Neuronal stem cell (in vitro differentiated cells): ENCODE measurements around the gene UPP1. TPM values are rescaled to one million over a fixed set of nuclear protein-coding genes. Genes with fewer than 3 reads are reported as not detected.
A peak's percentile ranks its signal among the peaks of the same experiment; 100 is the strongest.

Experiments
- DNase-seq: peaks from one replicate; pipeline ENCODE4 v3.0.0-alpha.2; 2013; ENCODE audit warnings: low spot score
- H2AFZ ChIP-seq: one replicate; pipeline ENCODE4 v1.6.1; 2013; ENCODE audit warnings: mild to moderate bottlenecking, low read length, inconsistent platforms
- H2AK5ac ChIP-seq: 2 replicates; pipeline ENCODE4 v1.6.1; 2013; ENCODE audit warnings: low read depth, mild to moderate bottlenecking, inconsistent platforms, low read length, moderate library complexity, mixed read lengths
- H2BK120ac ChIP-seq: 2 replicates; pipeline ENCODE4 v1.6.1; 2013; ENCODE audit warnings: low read depth, mild to moderate bottlenecking, inconsistent platforms, low read length, moderate library complexity, mixed read lengths
- H2BK12ac ChIP-seq: one replicate; pipeline ENCODE4 v1.6.1; 2013; ENCODE audit warnings: low read length, inconsistent platforms
- H2BK15ac ChIP-seq: 2 replicates; pipeline ENCODE4 v1.6.1; 2013; ENCODE audit warnings: mild to moderate bottlenecking, low read length, inconsistent platforms, mixed read lengths
- H2BK5ac ChIP-seq: one replicate; pipeline ENCODE4 v1.6.1; 2013; ENCODE audit warnings: inconsistent platforms, mild to moderate bottlenecking, low read length, moderate library complexity
- H3K14ac ChIP-seq: one replicate; pipeline ENCODE4 v1.6.1; 2013; ENCODE audit warnings: low read length, inconsistent platforms
- H3K18ac ChIP-seq: 2 replicates; pipeline ENCODE4 v1.6.1; 2013; ENCODE audit warnings: low read length, inconsistent platforms
- H3K23ac ChIP-seq: 2 replicates; pipeline ENCODE4 v1.6.1; 2013; ENCODE audit warnings: low read depth, mild to moderate bottlenecking, mixed read lengths, low read length, inconsistent platforms; ENCODE audit not compliant: poor library complexity
- H3K27ac ChIP-seq: replicated peaks from 3 replicates; pipeline ENCODE4 v1.5.1; 2013; ENCODE audit warnings: low read length, inconsistent platforms
- H3K27me3 ChIP-seq, 3 experiments: 2 replicates each; pipeline ENCODE4 v1.6.1; 2013; ENCODE audit warnings: low read length in 3 of 3, mild to moderate bottlenecking in 2 of 3, inconsistent platforms in 1 of 3, low read depth in 1 of 3, mixed read lengths in 1 of 3, moderate library complexity in 1 of 3; ENCODE audit not compliant: control insufficient read depth in 3 of 3, insufficient read depth in 3 of 3
- H3K36me3 ChIP-seq, 2 donors: replicated peaks in 1 of 2; 2 replicates each; pipeline ENCODE4 v1.6.1; 2013; ENCODE audit warnings: low read length in 2 of 2; ENCODE audit not compliant: control insufficient read depth in 2 of 2, insufficient read depth in 2 of 2
- H3K4ac ChIP-seq: 2 replicates; pipeline ENCODE4 v1.6.1; 2013; ENCODE audit warnings: inconsistent platforms, mild to moderate bottlenecking, low read length, moderate library complexity
- H3K4me1 ChIP-seq, 2 donors: 1 replicate in 1 of 2; 2 replicates in 1 of 2; pipeline ENCODE4 v1.6.1; 2013; ENCODE audit warnings: low read length in 2 of 2, low read depth in 1 of 2; ENCODE audit not compliant: control insufficient read depth in 2 of 2, insufficient read depth in 1 of 2
- H3K4me2 ChIP-seq: one replicate; pipeline ENCODE4 v1.6.1; 2013; ENCODE audit warnings: mild to moderate bottlenecking, low read length, inconsistent platforms; ENCODE audit not compliant: insufficient read depth, poor library complexity, severe bottlenecking
- H3K4me3 ChIP-seq, 2 donors: 2 replicates each; pipeline ENCODE4 v1.5.1; 2013; ENCODE audit warnings: low read length in 2 of 2, mild to moderate bottlenecking in 2 of 2, inconsistent platforms in 1 of 2, moderate library complexity in 1 of 2
- H3K79me1 ChIP-seq: one replicate; pipeline ENCODE4 v1.6.1; 2013; ENCODE audit warnings: low read depth, mild to moderate bottlenecking, inconsistent platforms, low read length, moderate library complexity
- H3K9ac ChIP-seq: one replicate; pipeline ENCODE4 v1.6.1; 2013; ENCODE audit warnings: mild to moderate bottlenecking, low read depth, low read length, inconsistent platforms; ENCODE audit not compliant: poor library complexity
- H3K9me3 ChIP-seq, 2 donors: replicated peaks in 1 of 2; 2 replicates each; pipeline versions ENCODE3 to v1.6.1; 2013; ENCODE audit warnings: low read length in 2 of 2, mild to moderate bottlenecking in 2 of 2, inconsistent platforms in 1 of 2, low read depth in 1 of 2, mixed read lengths in 1 of 2, moderate library complexity in 1 of 2; ENCODE audit not compliant: control insufficient read depth in 2 of 2, insufficient read depth in 1 of 2
- H4K8ac ChIP-seq: one replicate; pipeline ENCODE4 v1.6.1; 2013; ENCODE audit warnings: low read depth, mild to moderate bottlenecking, inconsistent platforms, low read length, moderate library complexity
- H4K91ac ChIP-seq: one replicate; pipeline ENCODE4 v1.6.1; 2013; ENCODE audit warnings: low read length, low read depth, mild to moderate bottlenecking, inconsistent platforms; ENCODE audit not compliant: poor library complexity
- WGBS, 2 donors: extraction: QIAGEN DNeasy Blood & Tissue Kit; methylation state at CpG; one replicate each; pipeline ENCODE4 v1.1.7; 2013; ENCODE audit warnings: missing lambda C conversion rate in 2 of 2, mixed read lengths in 1 of 2; ENCODE audit not compliant: insufficient read length in 2 of 2, insufficient replicate concordance in 1 of 2; ENCODE audit errors: extremely low coverage in 2 of 2; 5-methylcytosine and 5-hydroxymethylcytosine counted together
- polyA plus RNA-seq, 2 experiments: library from polyadenylated mRNA; stranded (reverse); fragments of 200-250 nt; gene quantifications; one replicate each; pipeline ENCODE4 v1.2.3, GENCODE V29; 2013

Gene UPP1
- 25.1 TPM for polyA plus RNA-seq (2013, experiment 1 of 2)
- polyA plus RNA-seq (2013, experiment 2 of 2), result 23.8 TPM

DNA sequence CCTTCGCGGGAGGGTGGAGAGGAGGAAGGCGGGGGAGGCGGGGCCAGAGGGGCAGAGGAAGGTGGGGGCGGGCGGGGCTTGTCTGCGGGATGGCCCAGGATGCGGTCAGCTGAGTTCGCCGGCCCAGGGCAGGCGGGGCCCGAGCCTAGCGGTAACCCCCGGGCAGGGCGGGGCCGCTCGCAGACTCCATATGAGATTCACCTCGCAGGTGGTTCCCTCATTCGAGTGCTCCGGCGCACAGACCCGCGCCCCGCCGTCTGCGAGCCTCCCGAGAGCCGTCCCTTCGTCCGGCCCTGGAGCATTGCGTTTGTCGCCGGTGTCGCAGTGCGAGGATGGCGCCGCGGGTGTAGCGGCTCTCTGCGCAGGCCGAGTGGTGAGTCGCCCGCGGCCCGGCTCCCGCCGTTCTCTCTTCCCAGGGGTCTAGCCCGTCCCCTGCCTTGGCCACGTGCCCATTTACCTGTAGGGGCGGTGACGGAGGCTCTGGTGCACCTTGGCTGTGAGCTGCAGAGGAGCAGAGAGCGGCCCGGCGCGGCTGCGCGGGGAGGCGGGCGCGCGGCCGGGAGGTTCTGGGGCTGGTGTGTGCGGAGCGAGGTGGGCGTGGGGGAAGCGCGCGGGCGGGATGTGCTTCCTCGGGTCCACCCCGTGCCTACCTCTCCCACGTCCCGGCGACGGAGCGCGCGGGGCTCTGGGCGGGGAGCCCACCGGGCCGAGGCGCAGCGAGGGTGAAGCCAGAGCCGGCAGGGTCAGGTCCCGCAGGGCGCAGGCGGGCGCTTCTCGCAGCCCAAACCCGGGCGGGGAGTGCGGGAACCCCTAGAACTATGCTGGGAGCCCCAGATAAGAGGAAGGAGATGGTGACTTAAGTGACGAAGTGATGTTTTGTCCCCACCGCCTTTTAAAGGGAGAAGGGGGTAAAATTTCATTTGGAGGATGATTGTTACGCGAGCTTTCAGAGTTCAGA is at the start of gene UPP1:
TSS of gene UPP1 (plus strand) at position 220 of the 958 bp plus-strand sequence. CDS start 5,519 bp downstream, outside the sequence.
- Histone ChIP-seq H3K79me1 (no peaks in the 10 kb centered on the region), H3K18ac (peak within 1 kb of the TSS; percentile 99), H4K91ac (peak within 1 kb of the TSS; percentile 22), H3K4ac (no peak within 1 kb of the TSS), H3K36me3 (peaks cover 5 to 30% of the 10 kb centered on the region in 2 donors), H2BK15ac (peak within 1 kb of the TSS; percentile 63), H3K27ac (peak within 1 kb of the TSS; percentile 84), H3K4me2 (peak within 1 kb of the TSS; percentile 83), H2BK5ac (peak within 1 kb of the TSS; percentile 89), H3K4me1 (peaks cover 3 to 16% of the 10 kb centered on the region in 2 donors), H3K4me3 (peak within 1 kb of the TSS; percentile 89 to 92), H2AK5ac (peak within 1 kb of the TSS; percentile 77), H3K14ac (peak within 1 kb of the TSS; percentile 28), H3K9me3 (no peaks in the 10 kb centered on the region), H2AFZ (peak within 1 kb of the TSS; percentile 100), H2BK120ac (peak within 1 kb of the TSS; percentile 75), H4K8ac (no peak within 1 kb of the TSS), H3K23ac (peak within 1 kb of the TSS; percentile 100), H3K9ac (peak within 1 kb of the TSS; percentile 91), H2BK12ac (peak within 1 kb of the TSS; percentile 63), H3K27me3 (no peaks in the 10 kb centered on the region)
- no CpG with 5 or more reads among the region's 96 CpGs for WGBS, 2 donors
- peak; percentile 79 for DNase-seq

DNA sequence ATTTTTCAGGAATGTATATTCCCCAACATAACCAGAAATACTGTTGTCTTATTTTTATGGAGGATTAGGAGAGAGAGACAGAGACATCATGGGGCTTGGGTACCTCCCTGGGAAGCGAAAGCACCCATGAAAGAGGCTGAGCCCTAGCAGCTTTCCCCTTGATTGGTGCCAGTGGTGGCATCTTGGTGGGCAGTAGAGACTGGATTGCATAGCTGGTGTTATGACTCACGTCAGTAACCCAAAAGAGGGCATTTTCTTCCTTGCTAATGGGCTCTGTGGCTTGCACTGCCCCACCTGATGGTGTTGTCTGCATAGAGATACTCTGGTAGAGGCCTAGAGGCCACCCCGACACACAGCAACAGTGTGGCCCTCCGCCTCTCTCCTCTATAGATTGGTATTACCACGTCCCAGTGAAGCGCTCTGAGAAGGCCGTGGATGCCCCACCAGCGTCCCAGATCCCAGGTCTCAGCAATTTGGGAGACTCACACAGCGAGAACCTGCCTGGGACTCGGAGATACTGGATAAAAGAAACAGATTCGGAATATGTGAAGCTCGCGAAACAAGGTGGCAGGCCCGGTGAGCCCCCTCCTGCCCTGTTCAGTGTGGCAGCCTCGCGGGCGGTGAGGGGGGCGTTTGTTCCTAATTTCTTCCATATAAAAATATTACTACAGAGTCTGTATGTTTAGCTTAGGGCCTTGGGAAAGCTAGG is 48.0 kb upstream of the UPP1 start:
- no peak overlapping the region for H3K18ac ChIP-seq
- H4K8ac ChIP-seq, result peak overlapping the region; percentile 19
- no peak overlapping the region for H2BK15ac ChIP-seq
- no peak overlapping the region for H4K91ac ChIP-seq
- no peak overlapping the region for H3K4me2 ChIP-seq
- peak overlapping the region; percentile 68 for H2AFZ ChIP-seq
- H3K4me1 ChIP-seq, result peaks cover under 1 to 8% of the 10 kb centered on the region in 2 donors
- H3K9ac ChIP-seq, result no peak overlapping the region
- no peak overlapping the region for H3K14ac ChIP-seq
- H3K27me3 ChIP-seq, result peaks cover 2 to 28% (median 12%) of the 10 kb centered on the region in 3 experiments
- DNase-seq, result no peak
- peak overlapping the region; percentile 34 for H2AK5ac ChIP-seq
- WGBS, 2 donors, result no CpG with 5 or more reads among the region's 18 CpGs
- H2BK5ac ChIP-seq, result no peak overlapping the region
- no peak overlapping the region for H2BK12ac ChIP-seq
- no peak overlapping the region for H3K27ac ChIP-seq
- no peaks in the 10 kb centered on the region for H3K36me3 ChIP-seq
- no peak overlapping the region for H2BK120ac ChIP-seq
- H3K79me1 ChIP-seq, result no peaks in the 10 kb centered on the region
- H3K4ac ChIP-seq, result no peak overlapping the region
- no peak overlapping the region for H3K23ac ChIP-seq
- no peaks in the 10 kb centered on the region for H3K9me3 ChIP-seq
- H3K4me3 ChIP-seq, result no peak overlapping the region

DNA sequence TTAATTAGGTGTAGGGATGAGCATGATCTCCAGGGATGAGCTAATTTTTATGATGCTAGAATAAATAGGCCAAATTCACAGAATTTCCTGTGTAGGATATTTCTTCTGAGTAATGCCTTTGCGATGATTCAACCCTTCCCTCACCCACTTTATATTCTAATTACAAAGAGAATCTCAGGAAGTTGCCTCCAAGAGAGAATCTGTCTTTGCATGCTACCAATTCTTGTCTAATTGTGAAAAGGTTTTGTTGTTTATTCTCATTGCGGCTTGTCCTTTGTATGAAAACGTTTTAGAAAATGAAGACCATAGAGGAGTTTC is 47.5 kb upstream of the UPP1 start:
- Histone ChIP-seq H2BK5ac (no peak overlapping the region), H3K79me1 (no peaks in the 10 kb centered on the region), H3K9me3 (no peaks in the 10 kb centered on the region), H3K4ac (no peak overlapping the region), H3K36me3 (no peaks in the 10 kb centered on the region), H3K23ac (no peak overlapping the region), H2AK5ac (no peak overlapping the region), H3K4me3 (no peak overlapping the region), H3K27ac (no peak overlapping the region), H3K27me3 (peaks cover 0 to 26% (median 7%) of the 10 kb centered on the region in 3 experiments), H3K4me1 (peaks cover 0 to 8% of the 10 kb centered on the region in 2 donors), H3K9ac (no peak overlapping the region), H3K14ac (no peak overlapping the region), H3K4me2 (no peak overlapping the region), H2BK120ac (no peak overlapping the region), H2BK15ac (no peak overlapping the region), H2AFZ (no peak overlapping the region), H3K18ac (no peak overlapping the region), H4K91ac (no peak overlapping the region), H4K8ac (no peak overlapping the region), H2BK12ac (no peak overlapping the region)
- DNase-seq, result no peak
- no CpG with 5 or more reads among the region's 3 CpGs for WGBS, 2 donors

DNA sequence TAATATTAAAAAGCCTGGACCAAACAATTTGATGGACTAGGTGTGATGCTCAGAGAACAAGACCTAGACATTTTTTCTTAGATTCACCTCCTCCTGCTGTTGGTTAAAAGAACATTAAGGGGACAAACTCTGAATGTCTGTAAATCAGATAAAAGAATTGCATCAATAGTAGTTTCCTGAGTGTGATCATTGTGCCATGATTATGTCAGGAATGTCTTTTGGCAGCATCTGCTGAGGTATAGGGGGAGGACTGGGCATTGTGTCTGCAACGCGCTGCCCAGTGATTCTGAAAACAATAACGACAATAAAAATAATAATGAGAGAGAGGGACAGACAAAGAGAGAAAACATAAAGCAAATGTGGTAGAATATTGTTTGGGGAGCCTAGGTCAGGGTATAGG is 46.8 kb upstream of the UPP1 start:
- Histone ChIP-seq H3K4me3 (no peak overlapping the region), H2BK15ac (no peak overlapping the region)

More for the DNA sequence above, 46.8 kb upstream of the UPP1 start:
- Histone ChIP-seq H3K4me2 (no peak overlapping the region), H4K8ac (no peak overlapping the region), H3K4me1 (peaks cover 0 to 8% of the 10 kb centered on the region in 2 donors), H2BK5ac (no peak overlapping the region), H2AFZ (peak overlapping the region; percentile 18), H3K4ac (no peak overlapping the region), H3K9me3 (no peaks in the 10 kb centered on the region), H3K23ac (no peak overlapping the region), H3K27me3 (peaks cover 0 to 20% (median 2%) of the 10 kb centered on the region in 3 experiments), H3K9ac (no peak overlapping the region), H2BK120ac (no peak overlapping the region), H3K79me1 (no peaks in the 10 kb centered on the region), H3K36me3 (no peaks in the 10 kb centered on the region), H4K91ac (no peak overlapping the region), H3K14ac (no peak overlapping the region), H2AK5ac (no peak overlapping the region), H3K18ac (no peak overlapping the region), H2BK12ac (no peak overlapping the region), H3K27ac (no peak overlapping the region)
- no CpG with 5 or more reads among the region's 3 CpGs for WGBS, 2 donors
- no peak for DNase-seq
